AG04449 (cell line): Measurements from ENCODE around the gene RTP5.
"Not testable (repeated sequence)": the region's sequence is repeated elsewhere in the genome, so short reads cannot be mapped to it uniquely, and the experiment has no call there.

Source experiments
- CTCF ChIA-PET: fragments of 350-600 bp; formaldehyde crosslinking; extraction: SDS; loops from one replicate; lab custom pipeline; 2021; ENCODE audit warnings: antibody characterized with exemption; lab: Yijun Ruan, JAX
- POLR2A ChIA-PET: fragments of 400-600, 350-600 bp; formaldehyde crosslinking; extraction: SDS; loops from one replicate; lab custom pipeline; 2020; ENCODE audit warnings: antibody characterized with exemption, inconsistent platforms; lab: Yijun Ruan, JAX
- DNase-seq: peaks from one replicate; pipeline ENCODE4 v3.0.0-alpha.2; 2010; ENCODE audit warnings: low read depth, low spot score
- H3K4me3 ChIP-seq: 2 replicates; pipeline ENCODE4 v1.5.1; 2011; ENCODE audit warnings: low read depth, mild to moderate bottlenecking, control low read depth, low read length
- TF ChIP-seq, protein P1 (sequence below): IDR thresholded peaks from one replicate; pipeline ENCODE4 v1.5.1; 2011; ENCODE audit warnings: mild to moderate bottlenecking, moderate library complexity, low read length, control low read depth, inconsistent platforms; ENCODE audit not compliant: insufficient read depth; ENCODE audit errors: missing control alignments

The RTP5 gene

DNA sequence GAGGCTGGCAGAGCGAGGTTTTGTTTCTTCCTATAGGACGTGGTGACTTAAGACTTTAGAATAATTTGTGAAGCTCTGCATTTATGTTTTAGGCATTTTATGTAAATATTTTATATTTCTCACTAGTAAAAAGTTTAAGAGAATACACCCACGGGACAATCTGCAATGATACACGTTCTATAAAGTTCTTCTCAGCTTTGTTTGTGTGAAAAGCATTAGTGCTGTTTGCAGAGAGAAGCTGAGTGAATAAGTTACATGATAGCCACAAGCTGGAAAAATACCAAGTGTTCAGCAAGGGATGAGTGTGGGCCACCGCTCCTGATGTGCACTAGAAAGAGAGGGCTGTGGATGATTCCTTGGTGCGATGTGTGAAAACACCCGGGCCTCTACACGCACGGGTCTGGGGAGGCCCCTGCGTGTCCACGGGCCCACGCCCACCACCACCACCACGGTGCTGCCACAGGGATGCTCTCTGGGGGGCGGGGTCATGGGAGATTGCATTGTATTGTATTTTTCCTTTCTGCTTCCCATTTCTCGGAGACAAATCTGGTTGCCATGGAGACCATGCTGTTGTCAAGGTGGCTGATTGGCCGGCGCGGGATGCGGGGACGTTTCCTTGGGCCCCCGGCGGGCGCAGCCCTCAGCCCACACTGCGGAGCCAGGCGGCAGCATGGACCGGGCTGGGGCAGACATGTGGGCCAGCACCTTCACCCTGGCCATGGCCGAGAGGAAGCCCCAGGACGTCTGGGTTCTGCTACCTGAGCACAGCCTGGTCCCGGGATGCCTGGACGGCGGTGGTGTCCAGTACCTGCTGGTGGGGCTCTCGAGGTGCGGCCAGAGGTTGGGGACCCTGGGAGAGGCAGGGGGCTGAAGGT, at the start of gene RTP5:
Gene RTP5 (plus strand): TSS at position 643 of the 875 bp plus-strand sequence. CDS start 28 bp downstream, at position 671.
- no peak within 1 kb of the TSS for H3K4me3 ChIP-seq
- TF ChIP-seq, protein P1, sequence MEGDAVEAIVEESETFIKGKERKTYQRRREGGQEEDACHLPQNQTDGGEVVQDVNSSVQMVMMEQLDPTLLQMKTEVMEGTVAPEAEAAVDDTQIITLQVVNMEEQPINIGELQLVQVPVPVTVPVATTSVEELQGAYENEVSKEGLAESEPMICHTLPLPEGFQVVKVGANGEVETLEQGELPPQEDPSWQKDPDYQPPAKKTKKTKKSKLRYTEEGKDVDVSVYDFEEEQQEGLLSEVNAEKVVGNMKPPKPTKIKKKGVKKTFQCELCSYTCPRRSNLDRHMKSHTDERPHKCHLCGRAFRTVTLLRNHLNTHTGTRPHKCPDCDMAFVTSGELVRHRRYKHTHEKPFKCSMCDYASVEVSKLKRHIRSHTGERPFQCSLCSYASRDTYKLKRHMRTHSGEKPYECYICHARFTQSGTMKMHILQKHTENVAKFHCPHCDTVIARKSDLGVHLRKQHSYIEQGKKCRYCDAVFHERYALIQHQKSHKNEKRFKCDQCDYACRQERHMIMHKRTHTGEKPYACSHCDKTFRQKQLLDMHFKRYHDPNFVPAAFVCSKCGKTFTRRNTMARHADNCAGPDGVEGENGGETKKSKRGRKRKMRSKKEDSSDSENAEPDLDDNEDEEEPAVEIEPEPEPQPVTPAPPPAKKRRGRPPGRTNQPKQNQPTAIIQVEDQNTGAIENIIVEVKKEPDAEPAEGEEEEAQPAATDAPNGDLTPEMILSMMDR: no peak
- CTCF ChIA-PET: interaction anchor here (1.2 to 4.0 kb wide), 2 partner anchors 9 kb away, joined by 5 to 44 read pairs; no protein-coding TSS in a partner anchor
- POLR2A ChIA-PET: no interaction called here
- no peak for DNase-seq

DNA sequence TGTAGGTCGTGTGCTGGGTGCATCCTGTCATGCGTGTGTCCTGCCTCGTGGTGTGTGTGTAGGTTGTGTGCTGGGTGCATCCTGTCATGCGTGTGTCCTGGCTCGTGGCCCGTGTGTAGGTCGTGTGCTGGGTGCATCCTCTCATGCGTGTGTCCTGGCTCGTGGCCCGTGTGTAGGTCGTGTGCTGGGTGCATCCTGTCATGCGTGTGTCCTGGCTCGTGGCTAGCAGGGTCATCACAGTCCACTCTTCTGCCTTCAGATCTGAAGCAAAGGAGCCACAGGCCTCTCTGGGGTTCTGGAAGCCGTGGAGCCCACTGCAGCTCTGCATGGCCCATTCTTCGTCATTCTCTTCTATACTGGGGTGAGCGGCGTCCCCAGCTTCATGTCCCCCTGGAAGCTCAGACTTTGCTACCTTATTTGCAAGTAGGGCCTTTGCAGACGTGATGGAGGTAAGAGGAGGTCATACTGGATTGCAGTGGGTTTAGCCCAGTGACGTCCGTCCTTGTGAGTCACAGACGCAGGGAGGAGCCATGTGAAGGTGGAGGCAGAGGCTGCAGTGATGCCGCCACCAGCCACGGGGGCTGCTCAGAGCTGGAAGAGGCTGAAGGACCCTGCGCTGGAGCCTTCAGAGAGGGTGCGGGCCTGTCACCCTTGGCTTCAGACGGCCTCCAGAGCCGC, 49.4 kb upstream of the RTP5 start:
- POLR2A ChIA-PET, DNase-seq, H3K4me3 ChIP-seq, CTCF ChIA-PET: not testable (repeated sequence)

DNA sequence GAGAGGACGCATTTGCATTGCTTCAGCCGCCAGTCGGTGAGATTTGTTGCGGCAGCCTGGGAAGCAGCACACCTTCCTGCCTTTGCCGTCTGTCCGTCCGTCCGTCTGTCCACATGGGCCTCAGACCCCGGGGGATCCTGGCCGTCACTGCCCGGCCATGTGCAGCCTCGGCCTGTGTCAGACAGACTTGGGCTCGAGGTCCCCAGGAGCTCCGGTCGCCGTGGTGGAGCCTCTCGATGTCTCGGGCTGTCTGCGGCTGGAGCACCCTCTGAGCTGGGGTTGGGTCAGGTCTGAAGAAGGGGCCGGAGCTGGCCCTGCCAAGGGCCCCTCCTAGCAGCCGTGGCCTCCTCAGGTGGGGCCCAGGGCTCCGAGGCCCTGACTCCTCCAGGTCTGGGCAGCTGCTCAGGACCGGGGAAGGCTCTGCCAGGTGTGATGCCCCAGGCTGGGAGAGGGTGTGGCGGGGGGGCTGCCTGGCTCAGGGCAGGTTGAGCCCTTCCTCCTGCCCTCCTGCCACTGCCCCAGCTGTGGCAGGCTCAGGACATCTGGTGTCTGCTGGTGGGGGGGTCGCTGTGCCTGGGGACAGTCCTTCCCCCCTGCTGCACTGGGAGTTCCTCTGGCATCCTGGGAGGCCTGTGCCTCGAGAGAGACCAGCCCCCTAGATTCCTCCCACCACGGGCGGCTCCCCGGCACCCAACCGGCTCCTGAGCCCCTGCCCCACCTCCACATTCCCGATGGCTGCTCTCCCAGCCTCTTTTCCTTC, 48.7 kb upstream of the RTP5 start:
- POLR2A ChIA-PET: no interaction called here
- TF ChIP-seq, protein P1: no peak
- no peak for DNase-seq
- CTCF ChIA-PET: no interaction called here
- H3K4me3 ChIP-seq: no peak overlapping the region

DNA sequence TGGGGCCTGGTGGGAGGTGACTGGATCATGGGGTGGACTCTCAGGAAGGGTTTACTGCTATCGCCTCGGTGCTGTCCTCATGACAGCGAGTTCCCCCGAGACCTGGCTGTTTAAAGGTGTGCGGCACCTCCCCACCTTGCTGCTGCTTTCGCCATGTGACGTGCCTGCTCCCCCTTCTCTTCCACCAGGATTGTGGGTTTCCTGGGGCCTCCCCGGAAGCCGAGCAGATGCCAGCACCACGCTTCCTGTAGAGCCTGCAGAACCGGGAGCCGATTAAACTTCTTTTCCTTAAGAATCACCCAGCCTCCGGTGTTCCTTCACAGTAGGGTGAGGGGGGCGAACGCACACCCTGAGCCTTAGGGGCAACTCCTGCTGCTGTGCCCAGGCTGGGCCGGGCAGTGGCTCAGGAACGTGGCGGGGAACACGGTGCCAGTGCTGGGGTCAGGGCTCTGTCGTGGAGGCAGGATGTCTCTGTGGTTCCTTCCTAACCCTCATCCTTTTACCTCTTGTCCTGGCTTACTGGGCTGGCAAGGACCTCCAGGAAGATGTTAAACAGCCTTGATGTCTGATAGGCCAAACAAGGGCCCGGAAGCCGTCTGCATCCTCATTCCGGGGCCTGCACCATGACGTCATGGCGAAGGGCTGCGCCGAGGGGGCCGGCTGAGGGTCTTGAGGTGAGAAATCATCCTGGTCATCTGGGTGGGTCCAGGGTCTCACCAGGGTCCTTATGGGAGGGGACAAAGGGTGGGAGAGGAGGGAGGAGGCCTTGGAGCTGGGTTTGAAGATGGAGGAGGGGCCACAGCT, 47.9 kb upstream of the RTP5 start:
- no peak overlapping the region for H3K4me3 ChIP-seq
- CTCF ChIA-PET: no interaction called here

DNA sequence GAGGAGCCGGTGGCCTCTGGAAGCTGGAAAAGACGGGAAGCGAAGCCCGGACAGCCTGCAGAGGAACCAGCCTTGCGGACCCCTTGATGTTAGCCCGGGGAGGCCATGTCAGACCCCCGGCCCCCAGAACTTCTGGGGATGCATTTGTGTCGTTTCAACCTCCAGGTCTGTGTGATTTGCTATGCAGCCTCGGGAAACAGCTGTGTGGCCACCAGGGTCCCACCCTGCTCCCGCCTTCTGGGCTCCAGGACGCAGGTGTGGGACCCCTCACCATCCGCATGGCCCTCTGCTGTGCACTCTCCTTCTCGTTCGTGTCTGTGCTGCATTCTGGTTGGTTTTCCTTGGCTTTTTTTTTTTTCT, 47.3 kb upstream of the RTP5 start:
- TF ChIP-seq, protein P1: no peak
- H3K4me3 ChIP-seq: no peak overlapping the region
- DNase-seq: no peak
- ChIA-PET CTCF (no interaction called here), POLR2A (no interaction called here)

More for the DNA sequence above, 47.9 kb upstream of the RTP5 start:
- POLR2A ChIA-PET: no interaction called here
- no peak for DNase-seq
- TF ChIP-seq, protein P1: no peak

DNA sequence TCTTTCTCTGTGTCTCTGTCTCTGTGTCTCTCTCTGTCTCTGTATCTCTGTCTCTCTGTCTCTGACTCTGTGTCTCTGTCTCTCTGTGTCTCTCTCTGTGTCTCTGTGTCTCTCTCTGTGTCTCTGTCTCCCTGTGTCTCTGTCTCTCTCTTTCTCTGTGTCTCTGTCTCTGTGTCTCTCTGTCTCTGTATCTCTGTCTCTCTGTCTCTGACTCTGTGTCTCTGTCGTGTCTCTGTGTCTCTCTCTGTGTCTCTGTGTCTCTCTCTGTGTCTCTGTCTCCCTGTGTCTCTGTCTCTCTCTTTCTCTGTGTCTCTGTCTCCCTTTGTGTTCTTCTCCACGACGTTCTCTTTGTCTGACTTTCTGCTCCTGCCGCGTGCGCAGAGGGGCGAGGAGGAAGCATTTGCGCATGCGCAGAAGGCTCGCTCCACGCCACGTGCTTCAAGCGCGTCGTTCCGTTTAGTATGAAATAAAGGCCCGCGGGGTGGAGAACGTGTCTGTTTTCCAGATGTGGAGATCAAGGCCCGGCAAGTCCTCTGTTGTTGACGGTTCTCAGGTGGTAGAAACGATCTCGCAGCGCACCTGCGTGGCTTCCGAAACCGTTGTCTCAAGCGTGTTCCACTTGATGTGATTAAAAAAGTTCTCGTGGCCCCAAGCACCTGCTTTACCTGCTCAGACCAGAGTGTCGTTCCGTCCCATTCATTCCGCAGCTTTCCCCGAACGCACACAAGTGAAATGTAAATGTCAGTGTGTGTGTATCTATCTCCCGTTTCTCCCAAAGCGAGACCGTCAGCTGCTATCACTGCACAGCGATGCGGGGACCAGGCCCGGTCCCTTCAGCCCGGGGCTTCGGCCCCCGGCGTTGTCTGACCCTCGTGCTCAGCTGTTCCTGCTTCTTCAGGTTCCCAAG, 45.7 kb upstream of the RTP5 start:
- CTCF ChIA-PET, POLR2A ChIA-PET, H3K4me3 ChIP-seq, DNase-seq: not testable (repeated sequence)
